ENCODE data around the gene SLC26A1.

DNA sequence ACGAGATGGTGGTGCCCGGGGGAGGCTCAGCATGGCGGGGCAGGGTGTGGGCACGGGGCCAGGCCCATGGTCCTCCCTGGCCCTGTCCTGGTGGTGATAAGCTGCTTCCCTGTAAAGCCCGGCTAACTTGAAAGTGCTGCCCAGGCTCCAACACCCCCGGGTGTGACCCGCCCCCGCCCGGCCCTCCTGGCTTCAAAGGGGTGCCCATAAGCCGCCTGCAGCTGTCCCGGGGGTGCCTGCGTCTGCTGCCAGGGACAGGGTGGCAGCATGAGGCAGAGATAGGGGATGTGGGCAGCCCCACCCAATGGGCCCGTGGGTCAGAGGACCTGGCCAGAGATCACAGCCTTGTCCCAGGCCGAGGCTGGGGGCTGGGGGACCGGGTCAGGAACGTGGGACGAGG is 36.3 kb upstream of the SLC26A1 start:
- TF ChIP-seq CTCF (IDR thresholded peaks at IDR 0.05) (no peak), POLR2A (IDR thresholded peaks at IDR 0.05) (no peak)
